ENCODE results near the gene GPR176. TPM values are rescaled to one million over a fixed set of nuclear protein-coding genes. Genes with fewer than 3 reads are reported as not detected.

The GPR176 gene
- total RNA-seq, 1 donor from 2014 or later = 1.4 TPM

GRCh38 chr15:39797407-39797806 is 122.7 kb downstream of the GPR176 start:
- ATAC-seq (ENCODE audit: poor library complexity) (no peak), DNase-seq (no peak)
- intact Hi-C loops (cut with DNase I) = no loop called here

- intact Hi-C loops (cut with DNase I) = no loop called here
- ATAC-seq (ENCODE audit: poor library complexity) = no peak
- no peak for DNase-seq
Observed at GRCh38 chr15:39796601-39797000, 123.5 kb downstream of the GPR176 start.

- ATAC-seq (ENCODE audit: poor library complexity) (no peak), DNase-seq (no peak)
- intact Hi-C loops (cut with DNase I) = no loop called here
Observed at GRCh38 chr15:39795486-39795885, 124.6 kb downstream of the GPR176 start.

- intact Hi-C loops (cut with DNase I) = no loop called here
- DNase-seq (no peak), ATAC-seq (ENCODE audit: poor library complexity) (no peak)
Observed at GRCh38 chr15:39794954-39795353, 125.1 kb downstream of the GPR176 start.

GRCh38 chr15:39793923-39794322 is 126.1 kb downstream of the GPR176 start:
- intact Hi-C loops (cut with DNase I) = no loop called here
- DNase-seq = no peak
- no peak for ATAC-seq (ENCODE audit: poor library complexity)

GRCh38 chr15:39792844-39793335 is 127.2 kb downstream of the GPR176 start:
- ATAC-seq (ENCODE audit: poor library complexity) = peak; percentile 39
- no peak for DNase-seq
- intact Hi-C loops (cut with DNase I) = no loop called here

- intact Hi-C loops (cut with DNase I) = no loop called here
- no peak for DNase-seq
- ATAC-seq (ENCODE audit: poor library complexity) = peak; percentile 59
Observed at GRCh38 chr15:39792025-39792843, 127.8 kb downstream of the GPR176 start.

- DNase-seq (no peak), ATAC-seq (ENCODE audit: poor library complexity) (no peak)
- intact Hi-C loops (cut with DNase I) = loop anchor here (5.0 to 10.0 kb wide), 2 partner anchors 83 to 145 kb away; partner anchors contain the start of gene EIF2AK4
Observed at GRCh38 chr15:39789736-39790135, 130.3 kb downstream of the GPR176 start.

- ATAC-seq (ENCODE audit: poor library complexity) = no peak
- intact Hi-C loops (cut with DNase I) = loop anchor here (5.0 to 10.0 kb wide), 2 partner anchors 83 to 146 kb away; partner anchors contain the start of gene EIF2AK4
Observed at GRCh38 chr15:39788800-39789565, 131.1 kb downstream of the GPR176 start.

GRCh38 chr15:39788108-39788507 is 132.0 kb downstream of the GPR176 start:
- intact Hi-C loops (cut with DNase I) = loop anchor here (5.0 to 10.0 kb wide), 2 partner anchors 84 to 147 kb away; partner anchors contain the start of gene EIF2AK4
- no peak for ATAC-seq (ENCODE audit: poor library complexity)
- no peak for DNase-seq

More at GRCh38 chr15:39788800-39789565, 131.1 kb downstream of the GPR176 start:
- no peak for DNase-seq

- DNase-seq (no peak), ATAC-seq (ENCODE audit: poor library complexity) (no peak)
- intact Hi-C loops (cut with DNase I) = loop anchor here (5.0 to 10.0 kb wide), 2 partner anchors 85 to 147 kb away; partner anchors contain the start of gene EIF2AK4
Observed at GRCh38 chr15:39787479-39787878, 132.6 kb downstream of the GPR176 start.

GRCh38 chr15:39786447-39787056 is 133.5 kb downstream of the GPR176 start:
- no peak for ATAC-seq (ENCODE audit: poor library complexity)
- intact Hi-C loops (cut with DNase I) = loop anchor here (5.0 to 10.0 kb wide), 2 partner anchors 86 to 148 kb away; partner anchors contain the start of gene EIF2AK4
- no peak for DNase-seq

GRCh38 chr15:39785841-39786240 is 134.2 kb downstream of the GPR176 start:
- DNase-seq = no peak
- intact Hi-C loops (cut with DNase I) = loop anchor here (5.0 to 10.0 kb wide), 2 partner anchors 86 to 149 kb away; partner anchors contain the start of gene EIF2AK4
- ATAC-seq (ENCODE audit: poor library complexity) = no peak

GRCh38 chr15:39785139-39785538 is 134.9 kb downstream of the GPR176 start:
- intact Hi-C loops (cut with DNase I) = loop anchor here (5.0 to 10.0 kb wide), 2 partner anchors 87 to 150 kb away; partner anchors contain the start of gene EIF2AK4
- no peak for DNase-seq
- ATAC-seq (ENCODE audit: poor library complexity) = no peak

GRCh38 chr15:39784638-39785037 is 135.4 kb downstream of the GPR176 start:
- ATAC-seq (ENCODE audit: poor library complexity) (no peak), DNase-seq (no peak)
- intact Hi-C loops (cut with DNase I) = loop anchor here (5.0 to 10.0 kb wide), 2 partner anchors 88 to 150 kb away; partner anchors contain the start of gene EIF2AK4

GRCh38 chr15:39784125-39784524 is 135.9 kb downstream of the GPR176 start:
- DNase-seq = no peak
- ATAC-seq (ENCODE audit: poor library complexity) = no peak

GRCh38 chr15:39783244-39783820 is 136.7 kb downstream of the GPR176 start:
- ATAC-seq (ENCODE audit: poor library complexity) = no peak

More at GRCh38 chr15:39784125-39784524, 135.9 kb downstream of the GPR176 start:
- intact Hi-C loops (cut with DNase I) = loop anchor here (10.0 kb wide), 1 partner anchor 151 kb away; the partner anchor contains the start of gene EIF2AK4

More at GRCh38 chr15:39783244-39783820, 136.7 kb downstream of the GPR176 start:
- no peak for DNase-seq
- intact Hi-C loops (cut with DNase I) = loop anchor here (10.0 kb wide), 1 partner anchor 151 kb away; the partner anchor contains the start of gene EIF2AK4
